Measurements from ENCODE around the gene SEC14L1.

The SEC14L1 gene

DNA sequence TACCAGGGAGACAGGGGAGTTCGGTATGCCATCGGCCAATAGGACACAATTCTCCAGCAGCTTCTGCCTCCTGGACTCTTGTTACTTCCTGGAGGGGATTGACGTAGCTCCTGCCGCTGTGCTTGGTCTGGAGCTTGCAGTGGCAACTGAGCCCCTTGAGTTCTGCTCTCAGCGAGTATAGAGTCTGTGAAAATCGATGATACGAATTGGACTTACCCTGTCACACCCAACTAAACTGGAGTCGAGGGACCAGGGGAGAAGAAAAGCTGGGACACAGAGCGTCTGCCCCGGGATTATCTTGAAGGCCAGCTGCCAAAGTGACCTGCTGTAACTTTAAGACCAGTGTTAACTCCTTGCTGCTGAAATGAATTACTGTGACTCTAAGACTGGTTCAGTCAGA is 22.2 kb downstream of the SEC14L1 start:
- no peak for DNase-seq (ENCODE audit: low read depth in 2 of 2)

DNA sequence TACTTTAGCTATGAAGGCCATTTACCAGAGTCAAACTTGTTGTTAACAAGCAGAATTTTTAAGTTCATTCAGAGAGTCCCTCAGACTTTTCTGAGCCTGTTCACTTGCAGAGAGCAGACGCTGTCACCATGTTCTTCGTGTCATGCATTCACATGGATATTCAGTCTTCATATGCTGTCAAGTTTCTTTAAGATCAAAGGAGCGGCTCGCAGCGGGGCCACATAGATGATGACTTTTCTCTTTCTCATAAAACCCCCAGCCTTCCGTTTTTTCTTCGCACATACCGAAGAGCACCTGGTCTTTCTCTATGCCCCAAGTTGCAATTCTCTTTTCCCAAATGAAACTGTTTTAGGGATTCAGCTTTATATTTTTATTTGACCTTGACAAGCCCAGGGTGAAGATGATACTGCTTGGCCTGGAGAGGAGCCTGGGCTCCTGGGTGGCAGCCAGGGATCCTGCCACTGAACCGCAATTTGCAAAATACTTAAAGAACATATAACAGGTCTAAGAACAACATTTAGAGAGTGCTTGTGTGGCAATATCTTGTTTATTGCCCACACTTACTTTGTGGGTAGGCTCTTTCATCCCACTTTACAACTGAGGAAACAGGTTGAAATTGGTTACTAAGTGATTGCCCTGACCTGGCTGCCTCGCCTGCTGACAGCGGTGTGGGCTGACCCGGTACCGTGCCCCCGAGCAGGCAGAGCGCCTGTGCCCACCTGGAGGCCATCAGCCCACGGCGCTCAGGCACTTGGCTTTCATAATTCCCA is 22.9 kb downstream of the SEC14L1 start:
- no peak for DNase-seq (ENCODE audit: low read depth in 2 of 2)

DNA sequence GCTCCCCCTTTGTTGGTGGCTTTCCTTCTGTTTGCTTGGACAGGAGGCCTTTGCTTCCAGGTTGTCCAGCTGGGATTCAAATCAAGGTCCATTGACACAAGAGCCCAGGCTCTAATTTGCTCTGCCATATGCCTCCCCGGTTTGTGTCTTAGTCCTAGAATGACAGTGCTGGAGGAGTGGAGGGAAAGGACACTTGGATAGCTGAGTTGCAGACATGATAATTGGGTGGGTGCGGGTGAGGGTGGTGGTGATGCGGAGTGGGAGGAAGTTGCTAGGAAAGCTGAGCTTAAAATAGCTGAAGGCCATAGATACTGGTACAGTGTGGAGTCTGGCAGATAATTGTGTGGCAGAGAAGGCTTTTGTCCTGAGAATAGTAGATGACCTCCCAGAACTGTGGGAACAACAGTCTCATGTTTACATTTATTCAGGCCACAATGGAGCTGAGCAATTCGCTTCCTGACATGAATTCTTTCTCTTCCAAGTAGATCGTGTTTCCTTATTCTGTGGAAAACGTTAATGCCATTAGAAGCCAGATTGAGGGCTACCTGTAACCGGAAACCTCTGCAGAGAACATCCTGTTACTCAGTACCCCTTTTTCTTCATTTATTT is 23.8 kb downstream of the SEC14L1 start:
- no peak for DNase-seq (ENCODE audit: low read depth in 2 of 2)

DNA sequence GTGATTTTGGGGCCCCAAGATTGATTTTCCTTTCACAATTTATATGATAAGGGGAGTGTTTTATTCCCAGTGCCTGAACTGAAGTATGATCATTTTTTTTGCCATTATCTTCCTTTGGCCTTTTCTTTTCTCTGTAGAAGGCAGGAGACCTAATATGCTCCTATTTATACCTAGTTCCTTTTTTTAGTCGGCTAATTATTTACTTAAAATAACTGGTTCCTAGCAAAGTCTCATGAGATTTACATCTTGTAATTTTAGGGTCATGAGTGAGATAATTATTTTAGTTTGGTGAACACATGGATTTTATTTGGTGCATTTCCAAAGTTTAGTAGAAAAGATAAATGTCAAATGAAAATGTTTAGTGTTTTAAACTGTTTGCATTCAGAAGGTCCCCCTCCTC is 24.8 kb downstream of the SEC14L1 start:
- DNase-seq (ENCODE audit: low read depth in 2 of 2) = no peak

DNA sequence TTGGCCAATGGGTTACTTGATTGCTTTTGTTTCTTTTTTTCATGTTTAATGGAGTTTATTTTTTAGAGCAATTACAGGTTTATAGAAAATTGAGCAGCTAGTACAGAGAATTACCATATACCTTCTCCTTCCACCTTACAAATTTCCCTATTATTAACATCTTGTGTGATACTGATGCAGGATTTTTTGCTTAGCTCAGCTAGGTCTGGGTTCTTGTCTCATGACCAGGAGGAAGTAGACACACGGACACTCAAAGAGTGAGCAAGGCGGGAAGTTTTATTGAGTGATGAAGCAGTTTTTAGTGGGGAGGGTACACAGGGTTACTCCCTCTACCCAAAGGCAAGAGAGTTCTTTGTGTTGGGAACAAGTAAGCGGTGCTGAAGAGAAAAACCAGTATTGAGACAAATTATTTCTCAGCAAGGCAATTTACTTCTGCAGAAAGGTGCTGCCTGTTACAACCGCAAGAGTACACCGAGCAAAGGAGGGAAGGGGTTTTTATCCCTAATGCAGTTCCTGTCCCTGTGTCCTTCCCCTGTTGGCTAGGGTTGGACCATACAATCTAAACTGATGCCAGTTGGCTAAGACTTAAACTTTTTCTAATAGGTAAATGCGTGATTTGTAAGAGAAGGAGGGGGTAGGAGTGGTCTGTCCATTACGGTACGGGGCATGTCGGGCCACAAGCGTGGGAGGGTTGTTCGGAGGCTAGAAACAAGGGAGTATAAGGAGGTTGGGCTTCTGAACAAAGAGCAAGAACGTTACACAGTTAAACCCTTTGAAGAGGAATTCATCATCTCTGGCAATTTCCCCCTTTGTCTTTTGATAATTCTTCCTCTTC is 26.9 kb downstream of the SEC14L1 start:
- DNase-seq (ENCODE audit: low read depth in 2 of 2) = no peak

DNA sequence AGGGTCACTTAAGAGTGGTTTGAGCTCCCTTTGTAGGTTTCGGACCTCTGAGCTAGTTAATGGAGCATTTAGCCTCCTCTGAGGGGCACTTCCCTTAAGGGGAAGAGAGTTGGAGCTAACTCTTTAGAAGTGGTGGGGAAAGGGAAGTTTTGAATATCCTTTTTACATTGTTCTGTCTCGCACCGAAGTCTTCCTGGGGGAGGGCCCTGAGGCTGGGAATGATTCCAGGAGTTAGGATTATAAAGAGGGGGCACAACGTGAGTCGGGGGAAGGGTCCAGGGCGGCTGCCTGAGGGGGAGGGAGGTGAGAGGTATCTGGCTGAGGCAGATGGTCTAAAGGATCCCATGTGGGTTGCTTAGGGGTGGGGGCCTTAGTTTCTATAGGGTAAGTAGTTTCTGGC is 32.3 kb downstream of the SEC14L1 start:
- DNase-seq (ENCODE audit: low read depth in 2 of 2) = no peak

DNA sequence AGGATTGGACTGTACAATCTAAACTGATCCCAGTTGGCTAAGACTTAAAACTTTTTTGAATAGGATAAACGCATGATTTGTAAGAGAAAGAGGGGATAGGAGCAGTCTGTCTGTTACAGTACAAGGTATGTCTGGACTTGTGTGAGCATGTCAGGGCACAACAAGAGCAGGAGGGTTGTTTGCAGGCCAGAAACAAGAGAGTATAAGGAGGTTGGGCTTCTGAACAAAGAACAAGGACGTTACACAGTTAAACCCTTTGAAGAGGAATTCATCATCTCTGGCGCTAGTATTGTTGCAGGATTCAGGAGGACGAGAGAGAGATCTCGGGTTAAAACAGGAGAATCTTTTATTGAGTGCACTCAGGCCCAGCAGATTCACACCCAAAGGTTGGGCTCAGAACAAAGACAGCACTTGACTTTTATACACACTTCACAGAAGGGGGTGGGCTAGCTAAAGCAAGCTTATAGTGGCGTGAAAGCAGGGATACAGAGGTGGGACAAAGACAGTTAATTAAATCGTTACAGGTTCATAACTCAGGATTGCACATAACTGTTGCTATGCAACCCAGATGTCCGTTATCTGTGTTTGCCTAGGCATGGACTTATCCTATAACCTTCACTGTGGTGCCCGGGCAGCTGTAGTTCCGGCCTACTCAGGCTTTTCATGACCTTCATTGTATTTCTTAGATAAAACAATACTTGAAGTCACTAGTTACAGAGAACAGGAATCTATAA is 34.3 kb downstream of the SEC14L1 start:
- no peak for DNase-seq (ENCODE audit: low read depth in 2 of 2)

DNA sequence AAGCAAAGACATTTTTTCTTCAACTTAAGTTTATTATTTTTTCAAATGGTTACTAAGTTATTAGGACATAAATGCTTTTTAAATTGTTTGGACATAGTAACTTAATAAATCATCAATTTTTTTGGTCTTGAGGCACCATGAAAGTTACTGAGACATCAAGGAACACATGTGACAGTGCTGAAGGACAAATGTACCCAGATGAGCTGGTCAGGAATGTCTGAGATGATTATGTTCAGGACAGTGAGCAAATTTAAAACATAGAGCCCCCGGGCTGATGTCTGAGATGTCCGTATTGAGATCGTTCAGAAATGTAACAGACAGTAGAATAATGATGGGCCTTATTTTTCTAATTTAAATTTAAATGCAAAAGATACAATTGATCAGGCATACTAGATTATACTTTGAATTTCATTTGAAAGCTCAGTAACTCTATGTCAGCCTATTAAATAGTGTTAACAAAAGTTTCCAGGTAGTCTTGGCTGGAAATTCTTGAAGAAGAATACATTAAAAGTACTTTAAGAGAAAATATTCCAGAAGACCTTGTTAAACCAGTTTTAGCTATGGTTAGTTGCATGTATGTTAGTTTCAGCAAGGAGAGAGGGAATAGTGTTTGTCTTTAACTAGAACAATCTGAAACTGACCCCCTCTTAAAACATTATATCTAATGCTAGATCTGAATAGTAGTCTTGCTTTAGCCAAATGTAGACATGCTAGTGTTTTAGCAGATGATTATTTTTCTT is 36.4 kb downstream of the SEC14L1 start:
- DNase-seq (ENCODE audit: low read depth in 2 of 2) = no peak

DNA sequence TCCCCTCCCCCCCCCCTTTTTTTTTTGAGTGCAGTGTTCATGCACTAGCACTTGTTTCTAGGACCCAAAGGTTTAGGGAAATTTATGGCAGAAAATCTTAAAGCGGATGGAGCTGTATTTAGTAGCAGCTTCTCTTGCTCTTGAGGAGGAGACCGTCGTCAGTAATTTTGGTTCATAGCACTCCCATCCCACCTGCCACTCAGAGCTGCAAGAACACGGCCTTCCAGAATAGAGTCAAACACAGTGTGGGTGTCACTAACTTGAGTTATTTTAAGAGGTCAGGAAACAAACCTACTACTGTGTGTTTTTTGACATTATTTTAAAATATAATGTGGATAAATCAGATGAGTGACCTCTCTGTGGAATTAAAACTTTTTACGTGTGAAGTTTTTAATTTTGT is 37.3 kb downstream of the SEC14L1 start:
- DNase-seq (ENCODE audit: low read depth in 2 of 2) = no peak

DNA sequence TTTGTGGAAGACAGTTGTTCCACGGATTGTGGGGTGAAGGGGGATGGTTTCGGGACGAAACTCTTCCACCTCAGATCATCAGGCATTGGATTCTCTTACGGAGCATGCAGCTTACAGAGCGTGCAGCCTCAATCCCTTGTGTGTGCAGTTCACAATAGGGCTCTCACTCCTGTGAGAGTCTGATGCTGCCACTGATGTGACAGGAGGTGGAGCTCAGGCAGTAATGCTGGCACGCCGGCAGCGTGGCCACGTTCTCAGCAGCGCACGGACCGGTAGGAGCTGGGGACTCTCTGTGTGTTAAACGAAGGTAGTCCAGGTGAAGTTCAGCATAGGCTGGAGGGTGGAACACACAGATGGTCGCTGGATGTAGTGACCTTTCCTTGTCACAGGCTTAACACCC is 37.8 kb downstream of the SEC14L1 start:
- no peak for DNase-seq (ENCODE audit: low read depth in 2 of 2)

DNA sequence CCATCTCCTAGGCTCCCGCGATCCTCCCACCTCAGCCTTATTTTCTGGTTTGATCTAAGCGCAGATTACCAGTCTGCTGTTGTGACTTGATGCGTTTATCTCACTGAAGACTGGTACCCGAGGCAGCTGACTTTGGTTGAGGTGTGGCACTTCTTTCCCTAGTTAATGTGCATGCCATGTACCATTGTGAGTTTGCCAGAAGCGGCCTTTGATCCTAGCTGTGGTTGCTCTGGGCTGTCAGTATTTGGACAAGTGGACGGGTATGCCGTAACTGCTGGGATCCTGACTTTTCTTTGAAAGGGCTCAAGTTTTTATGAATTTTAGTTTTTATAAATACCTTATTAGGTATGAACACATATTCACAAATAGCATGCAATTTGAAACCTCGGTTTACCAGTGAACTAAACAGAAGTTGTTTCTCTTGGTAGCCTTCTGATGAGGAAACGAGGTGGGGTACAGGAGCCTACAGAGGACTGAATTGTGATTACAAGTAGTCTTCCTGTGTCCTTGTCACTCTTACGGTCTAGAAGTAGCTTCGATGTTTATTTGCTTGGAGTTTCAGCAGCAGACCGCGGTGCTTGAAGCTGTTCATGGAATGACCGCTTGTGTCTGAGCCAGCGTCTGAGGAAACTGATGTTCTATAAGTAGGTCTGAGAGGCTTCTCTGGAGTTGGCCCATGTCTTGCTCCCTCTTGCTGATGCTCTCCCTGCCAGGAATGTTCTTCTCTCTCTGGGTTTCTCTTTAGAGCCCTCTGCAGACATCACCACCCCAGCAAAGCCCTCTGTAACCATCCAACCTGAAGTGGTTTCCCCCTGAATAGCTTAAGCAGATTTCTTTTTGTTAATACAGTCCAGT is 40.0 kb downstream of the SEC14L1 start:
- DNase-seq (ENCODE audit: low read depth in 2 of 2) = no peak

DNA sequence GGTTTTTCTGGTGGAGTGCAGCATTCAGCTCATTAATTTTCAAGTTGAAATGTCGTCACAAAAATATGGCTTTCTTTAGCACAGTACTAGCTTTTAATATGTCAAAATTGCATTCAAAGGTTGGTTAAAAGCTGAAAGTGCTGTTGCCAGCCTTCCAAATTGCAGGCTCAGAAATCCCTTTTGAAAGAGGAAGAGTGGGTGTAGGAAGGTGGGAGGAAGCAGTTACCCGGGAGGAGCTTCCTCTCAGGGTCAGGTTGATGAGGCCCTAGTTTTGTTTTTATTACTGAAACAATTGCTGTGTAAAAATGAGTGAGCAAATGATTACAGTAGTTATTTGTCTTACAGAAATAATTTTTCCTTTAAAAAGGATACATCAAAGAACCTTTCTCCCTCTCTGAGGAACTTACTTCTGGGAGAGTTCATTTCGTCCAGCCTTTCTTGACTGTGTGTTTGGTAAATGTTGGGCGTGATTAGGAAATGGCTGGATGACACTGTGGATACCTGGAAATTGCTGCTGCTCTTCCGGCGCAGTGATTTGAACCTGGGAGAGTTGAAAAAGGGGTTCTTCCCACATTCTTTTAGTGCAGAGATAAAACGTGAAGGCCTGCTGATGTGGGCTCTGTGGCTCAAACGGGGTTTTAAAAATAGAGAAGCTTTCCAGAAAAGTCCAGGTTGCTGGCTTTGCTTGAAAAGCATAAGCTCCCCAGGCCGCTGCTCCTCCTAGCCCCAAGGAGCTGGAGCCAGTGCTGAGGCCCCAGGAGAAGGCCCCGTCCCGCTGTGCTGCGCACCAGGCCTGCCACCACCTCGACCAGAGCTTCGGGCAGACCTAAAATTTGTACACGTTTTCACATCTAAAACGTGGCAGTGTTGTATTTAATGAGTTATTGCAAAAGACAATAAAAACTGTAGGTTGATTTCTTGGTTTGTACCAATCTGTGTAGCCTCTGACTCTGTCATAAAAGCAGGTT is 41.7 kb downstream of the SEC14L1 start:
- DNase-seq (ENCODE audit: low read depth in 2 of 2) = no peak

DNA sequence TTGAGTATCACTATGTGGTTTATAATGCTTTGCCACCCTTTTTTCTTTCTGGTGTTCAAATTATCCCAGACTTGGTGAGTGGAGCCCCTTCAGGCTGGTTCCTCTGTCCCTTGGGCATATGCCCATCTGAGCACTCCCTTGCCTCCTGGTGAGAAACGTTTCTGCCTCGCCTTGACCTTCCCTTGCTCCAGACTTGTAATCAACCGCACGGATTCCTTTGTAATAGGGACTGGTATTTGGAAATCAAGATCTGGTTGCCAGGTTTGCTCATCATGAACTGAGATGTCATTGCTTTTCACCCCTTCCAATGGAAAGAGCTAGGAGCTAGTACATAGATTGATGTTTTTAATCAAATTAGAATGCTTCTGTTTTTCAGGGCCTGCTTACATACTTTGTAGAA is 43.7 kb downstream of the SEC14L1 start:
- DNase-seq (ENCODE audit: low read depth in 2 of 2) = peak; percentile 38 to 45

DNA sequence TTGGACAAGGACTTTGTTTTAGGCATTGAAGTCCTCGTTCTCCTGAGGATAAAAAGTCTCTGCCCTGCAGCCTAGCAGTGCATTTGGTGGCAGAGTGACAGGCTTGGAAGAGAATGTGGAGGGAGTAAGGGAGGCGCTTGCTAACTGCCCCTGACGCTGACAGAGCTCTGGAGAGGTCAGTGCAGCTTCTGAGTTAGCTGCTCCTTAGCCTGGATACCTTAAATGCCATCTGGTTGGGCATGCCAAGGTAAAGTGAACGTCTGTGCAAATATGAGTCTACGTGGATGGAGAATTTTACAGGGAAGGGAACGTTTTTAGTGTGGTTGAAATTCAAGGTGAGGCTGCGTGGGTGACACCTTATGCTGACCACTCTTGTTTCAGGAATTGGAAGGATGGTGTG is 44.4 kb downstream of the SEC14L1 start:
- DNase-seq (ENCODE audit: low read depth in 2 of 2) = no peak

DNA sequence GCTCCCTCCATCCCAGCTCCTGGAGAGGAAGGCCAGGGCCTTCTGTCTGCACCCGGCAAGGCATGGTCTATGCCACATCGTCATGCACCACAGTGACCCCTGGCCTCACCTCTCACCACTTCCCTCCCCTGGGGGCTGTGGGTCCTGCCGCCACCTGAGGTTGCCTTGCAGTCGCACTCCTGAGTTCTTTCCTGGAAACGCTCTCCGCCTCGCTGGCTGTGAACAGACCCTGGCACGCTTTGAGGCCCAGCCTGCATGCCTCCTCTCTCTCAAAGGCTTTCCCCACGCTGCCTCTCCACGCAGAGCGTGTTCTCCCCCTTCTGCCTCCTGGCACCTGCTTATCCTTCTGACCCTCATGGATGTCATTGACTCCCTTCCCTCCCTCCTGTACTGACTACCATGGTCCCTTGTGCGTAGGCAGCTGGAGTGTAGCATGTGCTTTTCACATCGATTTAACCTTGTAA is 45.4 kb downstream of the SEC14L1 start:
- DNase-seq (ENCODE audit: low read depth in 2 of 2) = no peak

DNA sequence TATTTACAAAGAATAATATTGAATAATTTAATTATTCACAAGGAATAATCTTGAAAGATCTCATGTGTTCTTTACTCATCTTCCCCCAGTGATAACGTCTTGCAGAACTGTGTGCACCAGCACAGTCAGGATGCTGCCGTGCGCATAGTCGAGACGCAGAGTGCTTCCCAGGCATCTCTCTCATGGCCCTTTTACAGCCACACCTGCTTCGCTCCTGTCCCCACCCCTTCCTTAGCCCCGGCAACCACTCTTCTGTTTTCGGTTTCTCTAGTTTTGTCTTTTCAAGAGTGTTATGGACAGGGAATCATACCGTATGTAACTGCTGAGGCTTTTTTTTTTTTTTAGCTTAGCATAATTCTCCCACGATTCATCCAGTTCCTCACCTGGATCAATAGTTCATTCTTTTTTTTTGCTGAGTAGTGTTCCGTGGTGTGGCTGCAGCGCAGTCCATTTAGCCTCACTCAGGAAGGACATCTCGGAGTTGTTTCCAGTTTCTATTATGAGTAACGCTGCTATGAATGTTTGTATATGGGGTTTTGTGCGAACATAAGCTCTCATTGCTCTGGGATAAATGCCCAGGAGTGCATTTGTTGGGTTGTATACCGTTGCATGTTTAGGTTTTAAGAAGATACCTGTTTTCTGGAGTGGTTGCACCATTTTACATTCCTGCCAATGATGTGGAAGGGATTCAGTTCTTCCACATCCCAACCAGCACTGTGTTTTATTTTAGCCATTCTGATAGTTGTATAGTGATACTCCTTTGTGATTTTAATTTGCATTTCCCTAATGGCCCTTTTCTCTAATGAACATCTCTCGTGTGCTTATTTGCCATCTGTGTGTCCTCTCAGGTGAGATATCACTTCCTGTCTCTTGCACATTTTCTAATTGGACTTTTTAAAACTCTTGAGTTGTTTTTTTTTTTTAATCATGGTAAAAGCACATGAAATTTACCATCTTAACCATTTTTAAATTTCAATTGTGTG is 47.6 kb downstream of the SEC14L1 start:
- no peak for DNase-seq (ENCODE audit: low read depth in 2 of 2)

DNA sequence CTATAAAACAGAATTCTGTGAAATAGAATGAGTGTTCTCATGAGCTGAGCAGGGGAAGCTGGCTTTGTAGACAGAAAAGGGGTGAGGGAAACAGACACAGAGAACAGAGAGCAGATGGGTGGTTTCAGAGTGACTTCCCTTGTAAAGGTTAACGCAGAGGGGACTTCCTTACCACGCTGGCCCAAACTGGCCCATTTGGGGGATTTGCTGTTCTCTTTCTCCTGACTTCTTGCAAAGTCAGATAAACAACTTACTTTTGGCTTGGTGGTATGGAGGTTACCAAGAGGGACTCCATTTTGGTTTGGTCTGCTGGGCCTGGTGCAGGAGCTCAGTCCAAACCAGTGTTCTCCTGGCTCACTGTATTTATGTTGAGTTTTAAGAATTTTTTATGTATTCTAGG is 48.4 kb downstream of the SEC14L1 start:
- DNase-seq (ENCODE audit: low read depth in 2 of 2) = no peak

DNA sequence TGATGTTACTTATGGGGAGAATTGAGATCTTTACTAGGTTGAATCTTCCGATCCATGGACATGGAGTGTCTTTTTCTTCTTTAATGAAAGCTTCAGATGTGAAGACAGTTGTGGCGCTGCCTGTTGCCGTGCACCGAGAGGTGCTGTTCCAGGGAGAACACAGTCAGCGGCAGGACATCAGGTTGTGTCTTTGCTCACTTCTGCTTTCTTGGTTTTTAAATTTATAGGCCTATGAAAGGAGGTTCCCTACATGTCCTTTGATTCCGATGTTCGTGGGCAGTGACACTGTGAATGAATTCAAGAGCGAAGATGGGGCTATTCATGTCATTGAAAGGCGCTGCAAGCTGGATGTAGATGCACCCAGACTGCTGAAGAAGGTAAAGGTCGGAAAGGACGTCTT is 49.8 kb downstream of the SEC14L1 start:
- no peak for DNase-seq (ENCODE audit: low read depth in 2 of 2)

Measured in fibroblast of skin of left biceps (primary cell).